ENCODE results near the gene BPIFA3. TPM values are rescaled to one million over a fixed set of nuclear protein-coding genes. Genes with fewer than 3 reads are reported as not detected.

Gene BPIFA3
- total RNA-seq, 1 experiment from 2014 or later = not detected

- TF ChIP-seq, protein P1, sequence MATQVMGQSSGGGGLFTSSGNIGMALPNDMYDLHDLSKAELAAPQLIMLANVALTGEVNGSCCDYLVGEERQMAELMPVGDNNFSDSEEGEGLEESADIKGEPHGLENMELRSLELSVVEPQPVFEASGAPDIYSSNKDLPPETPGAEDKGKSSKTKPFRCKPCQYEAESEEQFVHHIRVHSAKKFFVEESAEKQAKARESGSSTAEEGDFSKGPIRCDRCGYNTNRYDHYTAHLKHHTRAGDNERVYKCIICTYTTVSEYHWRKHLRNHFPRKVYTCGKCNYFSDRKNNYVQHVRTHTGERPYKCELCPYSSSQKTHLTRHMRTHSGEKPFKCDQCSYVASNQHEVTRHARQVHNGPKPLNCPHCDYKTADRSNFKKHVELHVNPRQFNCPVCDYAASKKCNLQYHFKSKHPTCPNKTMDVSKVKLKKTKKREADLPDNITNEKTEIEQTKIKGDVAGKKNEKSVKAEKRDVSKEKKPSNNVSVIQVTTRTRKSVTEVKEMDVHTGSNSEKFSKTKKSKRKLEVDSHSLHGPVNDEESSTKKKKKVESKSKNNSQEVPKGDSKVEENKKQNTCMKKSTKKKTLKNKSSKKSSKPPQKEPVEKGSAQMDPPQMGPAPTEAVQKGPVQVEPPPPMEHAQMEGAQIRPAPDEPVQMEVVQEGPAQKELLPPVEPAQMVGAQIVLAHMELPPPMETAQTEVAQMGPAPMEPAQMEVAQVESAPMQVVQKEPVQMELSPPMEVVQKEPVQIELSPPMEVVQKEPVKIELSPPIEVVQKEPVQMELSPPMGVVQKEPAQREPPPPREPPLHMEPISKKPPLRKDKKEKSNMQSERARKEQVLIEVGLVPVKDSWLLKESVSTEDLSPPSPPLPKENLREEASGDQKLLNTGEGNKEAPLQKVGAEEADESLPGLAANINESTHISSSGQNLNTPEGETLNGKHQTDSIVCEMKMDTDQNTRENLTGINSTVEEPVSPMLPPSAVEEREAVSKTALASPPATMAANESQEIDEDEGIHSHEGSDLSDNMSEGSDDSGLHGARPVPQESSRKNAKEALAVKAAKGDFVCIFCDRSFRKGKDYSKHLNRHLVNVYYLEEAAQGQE (IDR thresholded peaks at IDR 0.05; ENCODE audit: low read depth) = no peak
Observed at GRCh38 chr20:33232486-33233072, 15.4 kb downstream of the BPIFA3 start (continued).

DNA sequence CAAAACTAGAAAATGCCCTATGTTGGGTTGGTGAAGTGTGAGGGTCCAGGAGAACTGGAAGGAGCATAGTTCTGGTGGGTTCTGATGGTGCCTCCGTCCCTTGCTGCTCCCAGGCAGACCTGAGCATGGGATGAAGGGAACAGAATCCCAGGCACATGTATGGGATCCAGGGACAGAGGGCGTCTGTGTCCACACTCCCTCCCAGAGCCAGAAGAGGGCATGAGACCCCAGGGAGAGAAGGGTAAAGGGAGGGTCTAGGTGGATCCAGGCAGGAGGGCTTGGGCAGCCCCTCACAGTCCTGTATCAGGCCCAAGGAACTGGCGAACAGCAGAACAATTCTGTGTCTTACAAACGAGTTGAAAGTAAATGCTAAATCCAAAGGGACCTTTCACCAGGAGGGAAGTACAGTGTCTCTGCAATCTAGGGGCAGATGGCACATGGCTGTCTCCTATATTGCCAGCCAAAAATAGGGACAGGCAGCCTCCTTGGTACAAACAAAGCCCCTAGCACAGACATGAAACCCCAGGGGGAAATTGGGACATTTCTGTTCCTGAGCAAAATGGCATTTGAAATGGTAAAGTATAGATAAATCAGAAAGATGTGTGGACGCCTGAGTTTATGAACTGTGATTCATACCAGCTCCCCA lies 16.1 kb downstream of the BPIFA3 start:
- no peaks in the 10 kb centered on the region for H4K20me1 ChIP-seq (ENCODE audit: insufficient read depth)
- no peak overlapping the region for H3K27ac ChIP-seq (ENCODE audit: low read depth, low read length)
- no peaks in the 10 kb centered on the region for H3K4me1 ChIP-seq (ENCODE audit: control insufficient read depth in 1 of 2, insufficient read depth in 2 of 2, low read length in 2 of 2)
- peaks cover 76% of the 10 kb centered on the region for H3K27me3 ChIP-seq (ENCODE audit: insufficient read depth, low read length)
- no peak overlapping the region for H3K9ac ChIP-seq (ENCODE audit: low read length)
- H3K4me2 ChIP-seq (ENCODE audit: low read length) = no peak overlapping the region
- ChIA-PET POLR2A (no interaction called here), CTCF (no interaction called here), RAD21 (ENCODE audit: low non-redundant PET in 1 of 2, low total read pairs in 2 of 2, uncharacterized antibody in 2 of 2, unreplicated experiment in 2 of 2) (no interaction called here)
- DNase-seq (ENCODE audit: low read depth, low spot score) (no peak), ATAC-seq (peak; percentile 67)
- TF ChIP-seq, protein P2, sequence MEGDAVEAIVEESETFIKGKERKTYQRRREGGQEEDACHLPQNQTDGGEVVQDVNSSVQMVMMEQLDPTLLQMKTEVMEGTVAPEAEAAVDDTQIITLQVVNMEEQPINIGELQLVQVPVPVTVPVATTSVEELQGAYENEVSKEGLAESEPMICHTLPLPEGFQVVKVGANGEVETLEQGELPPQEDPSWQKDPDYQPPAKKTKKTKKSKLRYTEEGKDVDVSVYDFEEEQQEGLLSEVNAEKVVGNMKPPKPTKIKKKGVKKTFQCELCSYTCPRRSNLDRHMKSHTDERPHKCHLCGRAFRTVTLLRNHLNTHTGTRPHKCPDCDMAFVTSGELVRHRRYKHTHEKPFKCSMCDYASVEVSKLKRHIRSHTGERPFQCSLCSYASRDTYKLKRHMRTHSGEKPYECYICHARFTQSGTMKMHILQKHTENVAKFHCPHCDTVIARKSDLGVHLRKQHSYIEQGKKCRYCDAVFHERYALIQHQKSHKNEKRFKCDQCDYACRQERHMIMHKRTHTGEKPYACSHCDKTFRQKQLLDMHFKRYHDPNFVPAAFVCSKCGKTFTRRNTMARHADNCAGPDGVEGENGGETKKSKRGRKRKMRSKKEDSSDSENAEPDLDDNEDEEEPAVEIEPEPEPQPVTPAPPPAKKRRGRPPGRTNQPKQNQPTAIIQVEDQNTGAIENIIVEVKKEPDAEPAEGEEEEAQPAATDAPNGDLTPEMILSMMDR (IDR thresholded peaks at IDR 0.05 in 2 of 3, conservative IDR thresholded peaks at IDR 0.05 in 1 of 3; ENCODE audit: borderline replicate concordance in 1 of 3, insufficient read depth in 1 of 3, low read depth in 2 of 3, low read length in 2 of 3) = peak in 2 of 3 experiments; percentile 17 to 25; a peak in 3 of 6 replicates
- TF ChIP-seq ZNF274 (IDR thresholded peaks at IDR 0.05; ENCODE audit: low read depth, low read length) = no peak
- peak; percentile 39 for TF ChIP-seq RAD21 (IDR thresholded peaks at IDR 0.05; ENCODE audit: low read depth)
- no peak overlapping the region for H2AFZ ChIP-seq (ENCODE audit: low read depth, low read length, poor library complexity, severe bottlenecking)
- no peaks in the 10 kb centered on the region for H3K9me3 ChIP-seq (ENCODE audit: control insufficient read depth in 1 of 2, insufficient read depth in 1 of 2, low read depth in 1 of 2, low read length in 2 of 2)
- no peaks in the 10 kb centered on the region for H3K9me2 ChIP-seq (ENCODE audit: insufficient read depth)
- no TSS peak for BruUV-seq (replicated peaks)
- no peak overlapping the region for H3K4me3 ChIP-seq (replicated peaks in 1 of 2; ENCODE audit: low read depth in 1 of 2, low read length in 2 of 2)
- intact Hi-C loops (cut with micrococcal nuclease) = no loop called here
- no peaks in the 10 kb centered on the region for H3K36me3 ChIP-seq (ENCODE audit: control insufficient read depth in 1 of 2, insufficient read depth in 2 of 2, low read length in 2 of 2)
- no peaks in the 10 kb centered on the region for H3K79me2 ChIP-seq (ENCODE audit: insufficient read depth, low read length)

Data from HCT116 (cell line).